Prostate gland (tissue), 2 donors: ENCODE data around the gene GBX1.

Experiments
- POLR2A ChIP-seq: fragments of 450-650 bp; IDR thresholded peaks from one replicate; pipeline ENCODE4 v1.6.1; 2016; ENCODE audit warnings: antibody characterized with exemption, mild to moderate bottlenecking
- TF ChIP-seq, protein P1 (sequence below), 4 experiments: fragments of 200-600 bp in 2 of 4; fragments of 450-650 bp in 2 of 4; sonication (generic) in 2 of 4; IDR thresholded peaks; 1 replicate in 3 of 4; 2 replicates in 1 of 4; pipeline ENCODE4 v1.5.1; 2016 to 2019; ENCODE audit warnings: antibody characterized with exemption in 4 of 4, mild to moderate bottlenecking in 2 of 4, moderate library complexity in 2 of 4

DNA sequence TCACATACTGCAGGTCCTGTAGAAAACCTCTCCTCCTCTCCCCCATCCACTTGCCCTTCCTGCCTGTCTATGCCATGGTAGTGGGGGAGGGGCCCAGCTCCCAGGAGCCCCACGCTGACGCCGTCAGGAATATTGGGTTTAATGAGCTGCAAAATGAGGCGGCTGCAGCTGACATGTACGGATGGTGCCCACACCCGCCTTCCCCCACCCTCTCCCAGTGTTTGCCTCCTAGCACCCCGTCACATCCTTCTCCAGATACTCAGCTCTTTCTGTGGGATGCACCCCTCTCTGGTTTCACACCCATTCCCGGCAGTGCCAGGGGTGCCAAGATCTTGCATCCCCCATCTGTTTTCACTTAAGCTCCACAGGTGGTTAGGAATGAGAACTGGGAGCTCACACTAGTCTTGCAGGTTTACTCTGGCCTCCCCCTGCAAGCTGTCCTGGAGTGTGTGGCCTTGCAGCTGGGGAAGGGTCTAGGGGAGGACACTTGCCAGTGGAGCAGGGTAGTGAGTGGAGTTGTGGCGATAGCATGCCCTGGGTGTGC, 26.1 kb downstream of the GBX1 start:
- TF ChIP-seq, protein P1, sequence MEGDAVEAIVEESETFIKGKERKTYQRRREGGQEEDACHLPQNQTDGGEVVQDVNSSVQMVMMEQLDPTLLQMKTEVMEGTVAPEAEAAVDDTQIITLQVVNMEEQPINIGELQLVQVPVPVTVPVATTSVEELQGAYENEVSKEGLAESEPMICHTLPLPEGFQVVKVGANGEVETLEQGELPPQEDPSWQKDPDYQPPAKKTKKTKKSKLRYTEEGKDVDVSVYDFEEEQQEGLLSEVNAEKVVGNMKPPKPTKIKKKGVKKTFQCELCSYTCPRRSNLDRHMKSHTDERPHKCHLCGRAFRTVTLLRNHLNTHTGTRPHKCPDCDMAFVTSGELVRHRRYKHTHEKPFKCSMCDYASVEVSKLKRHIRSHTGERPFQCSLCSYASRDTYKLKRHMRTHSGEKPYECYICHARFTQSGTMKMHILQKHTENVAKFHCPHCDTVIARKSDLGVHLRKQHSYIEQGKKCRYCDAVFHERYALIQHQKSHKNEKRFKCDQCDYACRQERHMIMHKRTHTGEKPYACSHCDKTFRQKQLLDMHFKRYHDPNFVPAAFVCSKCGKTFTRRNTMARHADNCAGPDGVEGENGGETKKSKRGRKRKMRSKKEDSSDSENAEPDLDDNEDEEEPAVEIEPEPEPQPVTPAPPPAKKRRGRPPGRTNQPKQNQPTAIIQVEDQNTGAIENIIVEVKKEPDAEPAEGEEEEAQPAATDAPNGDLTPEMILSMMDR (IDR thresholded peaks at IDR 0.05), result no peak
- no peak for TF ChIP-seq POLR2A
